HG03558 (cell line): ENCODE results near the gene HTN1.
A peak's percentile ranks its signal among the peaks of the same experiment; 100 is the strongest.
"Not testable (repeated sequence)": the region's sequence is repeated elsewhere in the genome, so short reads cannot be mapped to it uniquely, and the experiment has no call there.

Experiments used
- ATAC-seq: cut with Tn5 transposase; IDR thresholded peaks from one replicate; pipeline ENCODE4 v1.9.1; 2021; ENCODE audit warnings: moderate number of reproducible peaks; ENCODE audit not compliant: unreplicated experiment; ENCODE audit errors: extremely low read depth

The HTN1 gene

DNA sequence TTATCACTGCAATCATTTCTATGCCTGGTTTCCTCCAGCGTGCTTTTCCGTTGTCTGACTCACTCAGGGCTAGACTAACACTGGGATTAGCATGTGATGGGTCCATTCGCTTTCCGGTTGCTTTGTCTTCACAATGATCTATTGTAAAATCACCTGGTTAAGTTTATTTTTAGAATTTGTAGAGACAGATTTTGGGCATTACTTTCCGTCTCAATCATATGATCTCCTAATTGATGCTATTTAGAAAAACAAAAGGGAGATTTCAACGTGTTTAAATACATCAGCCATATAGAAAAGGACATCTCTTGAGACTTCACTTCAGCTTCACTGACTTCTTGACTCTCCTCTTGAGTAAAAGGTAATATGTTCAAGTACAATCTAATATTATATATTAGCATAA lies at the start of gene HTN1:
TSS of gene HTN1 (plus strand) at position 301 of the 400 bp plus-strand sequence. CDS start 2,639 bp downstream, outside the sequence.
- ATAC-seq: not testable (repeated sequence)

- ATAC-seq: no peak
Measured at GRCh38 chr4:70000711-70001110, 49.5 kb upstream of the HTN1 start.

GRCh38 chr4:70002507-70002906 lies 47.7 kb upstream of the HTN1 start:
- ATAC-seq: no peak

DNA sequence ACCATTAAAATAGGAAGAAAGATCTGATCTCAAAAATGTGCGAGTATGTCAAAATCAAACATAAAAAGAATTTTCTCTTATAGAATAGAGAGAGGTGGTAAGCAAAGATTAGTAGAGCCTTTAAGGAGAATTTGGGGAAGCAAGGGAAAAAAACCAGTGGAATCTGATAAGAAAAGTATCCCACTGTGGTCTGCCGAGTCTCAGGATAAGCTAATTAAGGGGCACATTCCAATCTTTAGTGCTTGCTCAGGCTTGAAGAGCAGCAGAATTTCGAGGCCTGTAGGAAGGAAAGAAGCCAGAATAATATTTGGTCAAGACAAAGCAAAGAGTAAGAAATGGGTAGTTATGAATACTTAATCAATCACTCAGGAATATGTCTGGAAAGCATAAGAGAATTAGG lies 41.5 kb upstream of the HTN1 start:
- no peak for ATAC-seq

DNA sequence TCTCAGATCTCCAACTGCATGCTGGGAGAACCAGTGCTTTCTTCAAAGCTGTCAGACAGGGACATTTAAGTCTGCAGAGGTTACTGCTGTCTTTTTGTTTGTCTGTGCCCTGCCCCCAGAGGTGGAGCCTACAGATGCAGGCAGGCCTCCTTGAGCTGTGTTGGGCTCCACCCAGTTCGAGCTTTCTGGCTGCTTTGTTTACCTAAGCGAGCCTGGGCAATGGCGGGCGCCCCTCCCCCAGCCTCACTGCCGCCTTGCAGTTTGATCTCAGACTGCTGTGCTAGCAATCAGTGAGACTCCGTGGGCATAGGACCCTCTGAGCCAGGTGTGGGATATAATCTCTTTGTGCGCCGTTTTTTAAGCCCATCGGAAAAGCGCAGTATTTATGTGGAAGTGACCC lies 31.2 kb upstream of the HTN1 start:
- ATAC-seq: not testable (repeated sequence)

DNA sequence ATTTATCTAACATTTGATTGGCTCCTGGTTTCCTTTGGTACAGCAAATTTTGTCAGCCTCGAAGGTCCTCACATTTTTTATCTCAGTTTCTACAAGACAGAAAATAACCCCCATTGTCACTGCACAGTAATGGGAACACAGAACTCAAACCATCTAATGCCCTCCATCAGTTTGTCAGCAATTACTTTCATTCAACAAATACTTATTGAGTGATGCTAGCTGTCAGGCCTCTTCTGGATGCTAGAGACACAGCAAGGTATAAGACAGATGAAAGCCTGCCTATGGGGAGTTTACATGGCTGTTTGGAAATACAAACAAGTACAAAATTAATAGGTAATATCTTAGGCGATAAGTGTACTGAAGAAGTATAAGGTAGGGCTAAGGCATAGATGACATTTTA lies 27.0 kb upstream of the HTN1 start:
- ATAC-seq: no peak

DNA sequence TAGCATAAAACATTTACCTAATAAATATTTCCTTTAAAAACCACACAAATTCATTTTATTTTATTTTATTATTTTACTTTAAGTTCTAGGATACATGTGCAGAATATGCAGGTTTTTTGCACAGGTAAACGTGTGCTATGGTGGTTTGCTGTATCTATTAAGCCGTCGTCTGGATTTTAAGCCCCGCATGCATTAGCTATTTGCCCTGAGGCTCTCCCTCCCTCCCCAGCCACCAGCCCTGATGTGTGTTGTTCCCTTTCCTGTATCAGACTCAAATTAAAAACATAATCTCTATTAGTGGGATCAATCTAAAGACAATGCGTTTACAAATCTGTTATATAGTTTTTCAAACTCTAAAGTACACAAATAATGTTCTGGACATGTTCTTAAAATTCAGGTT lies 23.2 kb upstream of the HTN1 start:
- ATAC-seq: no peak

DNA sequence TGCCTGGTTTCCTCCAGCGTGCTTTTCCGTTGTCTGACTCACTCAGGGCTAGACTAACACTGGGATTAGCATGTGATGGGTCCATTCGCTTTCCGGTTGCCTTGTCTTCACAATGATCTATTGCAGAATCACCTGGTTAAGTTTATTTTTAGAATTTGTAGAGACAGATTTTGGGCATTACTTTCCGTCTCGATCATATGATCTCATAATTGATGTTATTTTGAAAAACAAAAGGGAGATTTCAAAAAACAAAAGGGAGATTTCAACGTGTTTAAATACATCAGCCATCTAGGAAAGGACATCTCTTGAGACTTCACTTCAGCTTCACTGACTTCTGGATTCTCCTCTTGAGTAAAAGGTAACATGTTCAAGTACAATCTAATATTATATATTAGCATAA lies 22.1 kb upstream of the HTN1 start, which contains the start of gene HTN3:
TSS of gene HTN3 (plus strand) at position 301 of the 400 bp plus-strand sequence. CDS start 2,282 bp downstream, outside the sequence.
- ATAC-seq: not testable (repeated sequence)

DNA sequence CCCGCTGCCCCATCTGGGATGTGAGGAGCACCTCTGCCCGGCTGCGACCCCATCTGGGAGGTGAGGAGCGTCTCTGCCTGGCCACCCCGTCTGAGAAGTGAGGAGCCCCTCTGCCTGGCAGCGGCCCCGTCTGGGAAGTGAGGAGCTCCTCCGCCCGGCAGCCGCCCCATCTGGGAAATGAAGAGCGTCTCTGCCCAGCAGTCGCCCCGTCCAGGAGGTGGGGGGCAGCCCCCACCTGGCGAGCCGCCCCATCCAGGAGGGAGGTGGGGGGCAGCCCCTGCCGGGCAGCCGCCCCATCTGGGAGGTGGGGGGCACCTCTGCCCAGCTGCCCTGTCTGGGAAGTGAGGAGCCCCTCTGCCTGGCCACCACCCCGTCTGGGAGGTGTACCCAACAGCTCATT lies 12.7 kb upstream of the HTN1 start:
- ATAC-seq: not testable (repeated sequence)

- ATAC-seq: not testable (repeated sequence)
Measured at GRCh38 chr4:70039928-70040327, 10.3 kb upstream of the HTN1 start.

DNA sequence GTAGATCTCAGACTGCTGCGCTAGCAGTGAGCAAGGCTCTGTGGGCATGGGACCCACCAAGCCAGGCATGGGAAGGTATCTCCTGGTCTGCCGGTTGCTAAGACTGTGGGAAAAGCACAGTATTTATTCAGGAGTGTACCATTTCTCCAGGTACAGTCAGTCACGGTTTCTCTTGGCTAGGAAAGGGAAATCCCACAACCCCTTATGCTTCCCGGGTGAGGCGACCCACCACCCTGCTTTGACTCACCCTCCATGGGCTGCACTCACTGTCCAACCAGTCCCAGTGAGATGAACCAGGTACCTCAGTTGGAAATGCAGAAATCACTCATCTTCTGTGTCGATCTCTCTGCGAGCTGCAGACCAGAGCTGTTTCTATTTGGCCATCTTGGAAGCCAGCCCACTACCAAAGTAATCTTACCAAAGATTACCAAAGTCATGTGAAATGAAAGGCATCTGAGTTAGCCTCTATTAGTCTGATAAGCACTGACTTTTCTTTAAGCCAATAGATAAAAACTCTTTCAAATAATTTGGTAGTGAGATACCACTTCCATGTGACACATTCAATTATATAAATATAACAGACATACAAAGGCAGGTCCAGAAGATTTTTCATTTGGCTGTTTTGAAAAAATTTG lies 8.5 kb upstream of the HTN1 start:
- ATAC-seq: no peak

- not testable (repeated sequence) for ATAC-seq
Measured at GRCh38 chr4:70056534-70056933, 6.3 kb downstream of the HTN1 start.

DNA sequence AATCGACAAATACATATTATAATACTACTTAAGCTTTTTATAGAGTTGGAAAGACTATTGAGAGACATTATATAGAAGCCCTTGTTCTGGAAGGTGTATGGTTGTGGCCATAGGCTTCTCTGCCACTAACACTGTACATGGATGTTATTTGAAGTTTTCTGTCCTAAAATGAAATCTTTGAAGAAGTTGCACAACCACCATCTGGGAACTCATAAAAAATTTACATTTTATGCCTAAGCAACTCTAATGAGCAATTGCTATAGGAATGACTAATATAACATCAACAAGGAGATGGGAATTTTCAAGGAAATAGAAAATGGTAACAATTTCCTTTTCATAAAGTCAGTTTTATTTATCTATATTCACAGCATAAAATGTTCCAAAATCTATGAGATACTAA lies 7.4 kb downstream of the HTN1 start:
- no peak for ATAC-seq

DNA sequence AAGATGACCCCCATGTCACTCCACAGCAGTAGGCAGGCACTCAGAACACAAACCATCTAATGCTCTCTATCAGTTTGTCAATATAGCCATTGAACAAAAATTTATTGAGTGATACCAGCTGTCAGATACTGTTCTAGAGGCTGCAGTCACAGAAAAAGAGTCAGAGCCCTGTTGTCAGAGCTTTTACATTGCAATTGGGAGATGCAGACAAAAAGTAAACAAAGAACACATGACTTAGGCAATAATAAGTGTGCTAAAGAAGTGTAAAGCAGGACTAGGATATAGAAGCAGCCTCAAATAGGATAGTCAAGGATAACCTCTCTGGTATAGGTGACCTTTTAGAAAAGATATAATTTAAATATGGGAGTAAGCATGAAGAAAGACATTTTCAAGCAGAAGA lies 8.9 kb downstream of the HTN1 start:
- no peak for ATAC-seq

- peak; percentile 89 for ATAC-seq
Measured at GRCh38 chr4:70062000-70062399, 11.8 kb downstream of the HTN1 start.

- no peak for ATAC-seq
Measured at GRCh38 chr4:70080205-70080604, 30.0 kb downstream of the HTN1 start.

GRCh38 chr4:70099206-70099605 lies 49.0 kb downstream of the HTN1 start:
- no peak for ATAC-seq
